Myocyte (in vitro differentiated cells): ENCODE data around the gene ABCA10. TPM values are rescaled to one million over a fixed set of nuclear protein-coding genes. Genes with fewer than 3 reads are reported as not detected.

ENCODE experiments used
- DNase-seq: peaks from one replicate; pipeline ENCODE4 v3.0.0-alpha.2; 2012; ENCODE audit warnings: low read depth
- microRNA-seq: library from miRNA; unstranded; fragments of <30 nt; microRNA quantifications from one replicate; pipeline ENCODE4, GENCODE V29; 2016
- total RNA-seq: library from RNA; depleted of rRNA; stranded (reverse); fragments of >200 nt; gene quantifications from 2 replicates; pipeline ENCODE4 v1.2.3, GENCODE V29; 2014

ABCA10 gene
- total RNA-seq, 1 donor from 2014 or later, result 0.08 TPM

DNA sequence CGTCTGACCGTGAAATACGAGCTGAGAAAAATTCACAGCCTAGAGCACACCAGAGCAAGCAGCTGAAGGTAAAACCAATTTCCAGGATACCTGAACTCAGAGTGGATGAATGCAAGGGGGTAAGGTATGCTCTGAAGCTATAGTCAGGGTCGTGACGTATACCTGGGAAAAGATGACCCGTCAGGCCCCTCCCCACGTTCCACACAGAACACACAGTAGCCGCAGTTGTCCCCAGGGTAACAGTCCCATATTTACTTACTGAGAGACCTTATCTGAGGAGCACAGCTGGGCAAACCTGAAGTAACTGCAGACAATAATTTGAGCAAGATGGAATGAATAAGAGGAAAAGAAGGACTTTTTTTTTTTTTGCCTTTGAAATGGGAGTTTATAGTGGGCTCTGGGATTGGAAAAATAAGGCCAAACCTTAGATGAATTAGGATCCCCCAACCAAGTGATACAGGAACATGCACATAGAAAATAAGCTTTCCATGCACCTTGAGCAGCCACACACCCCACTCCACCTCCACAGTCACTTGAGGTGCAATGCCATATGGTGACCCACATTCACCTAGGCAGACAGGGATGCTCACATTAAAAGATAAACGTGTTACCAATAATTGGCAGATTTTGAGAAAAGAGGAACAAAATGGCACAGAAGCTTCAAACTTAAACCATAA is 124.9 kb downstream of the ABCA10 start:
- DNase-seq, result no peak

DNA sequence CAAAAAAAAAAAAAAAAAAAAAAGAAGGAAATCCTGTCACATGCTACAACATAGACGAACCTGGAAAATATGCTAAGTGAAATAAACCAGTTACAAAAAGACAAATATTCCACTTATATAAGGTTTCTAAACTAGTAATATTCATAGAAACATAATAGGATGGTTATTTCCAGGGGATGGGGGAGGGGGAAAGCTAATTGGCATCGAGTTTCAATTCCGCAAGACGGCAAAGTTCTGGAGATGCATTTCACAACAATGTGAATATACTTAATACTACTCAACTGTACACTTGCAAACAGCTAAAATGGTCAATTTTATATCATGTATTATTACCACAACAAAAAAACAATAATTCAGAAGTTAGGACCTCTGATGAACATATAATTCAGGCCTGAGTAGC is 130.0 kb downstream of the ABCA10 start:
- DNase-seq, result no peak

Small RNA genes lying within 50 kb of the gene (microRNA-seq; reads per million reads assigned to microRNA genes)
- gene MIR4524A, result not detected
- gene MIR4524B, result not detected

Other genes starting within 250 kb of the ABCA10 start
- gene ABCA9, start 167.9 kb downstream of the ABCA10 start, total RNA-seq, result 0.68 TPM in 1 of 2 replicates, not detected in the other
- gene ABCA6, start 86.9 kb downstream of the ABCA10 start, total RNA-seq, result under 0.01 TPM in 1 of 2 replicates, not detected in the other
- gene ABCA5, start 98.3 kb upstream of the ABCA10 start, total RNA-seq, result 1.1 and 1.2 TPM in 2 replicates
- 0.16 and 0.26 TPM in 2 replicates for gene MAP2K6, start 185.9 kb upstream of the ABCA10 start, total RNA-seq